Hepatocyte (in vitro differentiated cells): ENCODE measurements around the gene ERC2. TPM values are rescaled to one million over a fixed set of nuclear protein-coding genes. Genes with fewer than 3 reads are reported as not detected.
"Not testable (repeated sequence)": the region's sequence is repeated elsewhere in the genome, so short reads cannot be mapped to it uniquely, and the experiment has no call there.

Experiments used
- DNase-seq: peaks from one replicate; pipeline ENCODE4 v3.0.0-alpha.2; 2016; ENCODE audit warnings: low spot score
- H2AFZ ChIP-seq: fragments of 200-600 bp; sonication (generic); 2 replicates; pipeline ENCODE4 v1.6.0; 2016; ENCODE audit warnings: antibody characterized with exemption, mild to moderate bottlenecking
- H3K27ac ChIP-seq: fragments of 200-600 bp; sonication (generic); 2 replicates; pipeline ENCODE4 v1.5.1; 2016; ENCODE audit warnings: mild to moderate bottlenecking
- H3K27me3 ChIP-seq: fragments of 200-600 bp; sonication (generic); 2 replicates; pipeline ENCODE4 v1.6.1; 2016
- H3K36me3 ChIP-seq: fragments of 200-600 bp; sonication (generic); replicated peaks from 2 replicates; pipeline ENCODE4 v1.5.1; 2016; ENCODE audit warnings: low read depth; ENCODE audit not compliant: insufficient read depth
- H3K4me1 ChIP-seq: fragments of 200-600 bp; sonication (generic); 2 replicates; pipeline ENCODE4 v1.5.1; 2016; ENCODE audit warnings: mild to moderate bottlenecking, moderate library complexity; ENCODE audit not compliant: insufficient read depth
- H3K4me2 ChIP-seq: fragments of 200-600 bp; sonication (generic); 2 replicates; pipeline ENCODE4 v1.6.0; 2016
- H3K4me3 ChIP-seq: fragments of 200-600 bp; sonication (generic); 2 replicates; pipeline ENCODE4 v1.5.1; 2016; ENCODE audit warnings: mild to moderate bottlenecking
- H3K79me2 ChIP-seq: fragments of 200-600 bp; sonication (generic); 2 replicates; pipeline ENCODE4 v1.6.0; 2017; ENCODE audit warnings: mild to moderate bottlenecking
- H3K9me2 ChIP-seq: fragments of 200-600 bp; sonication (generic); replicated peaks from 2 replicates; pipeline ENCODE4 v1.6.0; 2017; ENCODE audit warnings: mild to moderate bottlenecking; ENCODE audit not compliant: insufficient read depth
- H3K9me3 ChIP-seq: fragments of 200-600 bp; sonication (generic); 2 replicates; pipeline ENCODE4 v1.5.1; 2016; ENCODE audit warnings: low read depth, mild to moderate bottlenecking
- H4K20me1 ChIP-seq: fragments of 200-600 bp; sonication (generic); 2 replicates; pipeline ENCODE4 v1.6.0; 2016; ENCODE audit warnings: mild to moderate bottlenecking; ENCODE audit not compliant: insufficient read depth, poor library complexity, severe bottlenecking
- CTCF ChIP-seq: fragments of 200-600 bp; sonication (generic); IDR thresholded peaks from 2 replicates; pipeline ENCODE4 v1.5.1; 2016; ENCODE audit warnings: antibody characterized with exemption, mild to moderate bottlenecking; ENCODE audit not compliant: poor library complexity
- EZH2 ChIP-seq: fragments of 200-600 bp; sonication (generic); IDR thresholded peaks from 2 replicates; pipeline ENCODE4 v1.6.1; 2016; ENCODE audit warnings: antibody characterized with exemption, mild to moderate bottlenecking, borderline replicate concordance
- EZH2phosphoT487 ChIP-seq: fragments of 200-600 bp; sonication (generic); IDR thresholded peaks from one replicate; pipeline ENCODE4 v1.6.1; 2018; ENCODE audit warnings: antibody characterized with exemption, mild to moderate bottlenecking, low read depth, moderate library complexity; ENCODE audit not compliant: unreplicated experiment, severe bottlenecking
- WGBS: methylation state at CpG from one replicate; pipeline ENCODE4 v1.1.6; 2016; ENCODE audit warnings: low lambda C conversion rate; ENCODE audit errors: missing lambda C conversion rate; 5-methylcytosine and 5-hydroxymethylcytosine counted together
- polyA plus RNA-seq: library from polyadenylated mRNA; unstranded; fragments of >200 nt; fragmentation: Nextera tagmentation; extraction: Ambion mirVana; gene quantifications from 2 replicates; pipeline ENCODE4 v1.2.1, GENCODE V29; 2016
- total RNA-seq: library from RNA; depleted of rRNA; stranded (reverse); fragments of >200 nt; gene quantifications from 2 replicates; pipeline ENCODE4 v1.2.3, GENCODE V29; 2014

Gene ERC2
- total and polyA plus RNA-seq, 2 experiments from 2014 or later, result 1.2 to 5.3 TPM

- H3K27me3 ChIP-seq, result no peaks in the 10 kb centered on the region
- H3K9me2 ChIP-seq, result no peaks in the 10 kb centered on the region
- H3K79me2 ChIP-seq, result no peaks in the 10 kb centered on the region
- H2AFZ ChIP-seq, result no peak overlapping the region
- no peak overlapping the region for H3K4me2 ChIP-seq
- 59% methylated on average over 2 of the region's 2 CpGs for WGBS
- no peaks in the 10 kb centered on the region for H3K36me3 ChIP-seq
- TF ChIP-seq CTCF (no peak), EZH2 (no peak), EZH2phosphoT487 (no peak)
- DNase-seq, result no peak
- H3K9me3 ChIP-seq, result no peaks in the 10 kb centered on the region
- H3K4me3 ChIP-seq, result no peak overlapping the region
- H3K27ac ChIP-seq, result peak overlapping the region; percentile 44
- H4K20me1 ChIP-seq, result no peaks in the 10 kb centered on the region
- peaks cover 13% of the 10 kb centered on the region for H3K4me1 ChIP-seq
These were observed 613.0 kb downstream of the ERC2 start for GRCh38 chr3:55855311-55855710.

GRCh38 chr3:55854494-55854893, 613.8 kb downstream of the ERC2 start:
- Histone ChIP-seq H3K4me1 (peaks cover 11% of the 10 kb centered on the region), H3K27ac (peak overlapping the region; percentile 79), H2AFZ (no peak overlapping the region), H3K27me3 (no peaks in the 10 kb centered on the region), H3K4me2 (peak overlapping the region; percentile 44), H3K9me2 (no peaks in the 10 kb centered on the region), H3K36me3 (no peaks in the 10 kb centered on the region), H3K4me3 (no peak overlapping the region), H3K79me2 (no peaks in the 10 kb centered on the region), H3K9me3 (no peaks in the 10 kb centered on the region), H4K20me1 (no peaks in the 10 kb centered on the region)
- WGBS, result 59% methylated on average over 5 of the region's 5 CpGs
- no peak for TF ChIP-seq EZH2
- no peak for TF ChIP-seq EZH2phosphoT487
- TF ChIP-seq CTCF, result no peak
- peak; percentile 21 for DNase-seq

GRCh38 chr3:55852326-55852725, 615.9 kb downstream of the ERC2 start:
- no peak overlapping the region for H3K4me3 ChIP-seq
- DNase-seq, result no peak
- no peaks in the 10 kb centered on the region for H3K79me2 ChIP-seq
- WGBS, result 94% methylated on average over 2 of the region's 2 CpGs
- H3K27ac ChIP-seq, result no peak overlapping the region
- H3K36me3 ChIP-seq, result no peaks in the 10 kb centered on the region
- H3K9me3 ChIP-seq, result no peaks in the 10 kb centered on the region
- H3K9me2 ChIP-seq, result no peaks in the 10 kb centered on the region
- no peaks in the 10 kb centered on the region for H4K20me1 ChIP-seq
- no peaks in the 10 kb centered on the region for H3K4me1 ChIP-seq
- H2AFZ ChIP-seq, result no peak overlapping the region
- TF ChIP-seq EZH2phosphoT487 (no peak), CTCF (no peak), EZH2 (no peak)
- no peak overlapping the region for H3K4me2 ChIP-seq
- H3K27me3 ChIP-seq, result no peaks in the 10 kb centered on the region

GRCh38 chr3:55842204-55842603, 626.1 kb downstream of the ERC2 start:
- H2AFZ ChIP-seq, result no peak overlapping the region
- H3K79me2 ChIP-seq, result no peaks in the 10 kb centered on the region
- DNase-seq, result no peak
- no peak overlapping the region for H3K4me3 ChIP-seq
- no peaks in the 10 kb centered on the region for H3K36me3 ChIP-seq
- no peaks in the 10 kb centered on the region for H4K20me1 ChIP-seq
- 63% methylated on average over 3 of the region's 3 CpGs for WGBS
- no peak overlapping the region for H3K27ac ChIP-seq
- no peaks in the 10 kb centered on the region for H3K27me3 ChIP-seq
- TF ChIP-seq EZH2phosphoT487 (no peak), EZH2 (no peak), CTCF (no peak)
- no peaks in the 10 kb centered on the region for H3K9me2 ChIP-seq
- H3K4me1 ChIP-seq, result no peaks in the 10 kb centered on the region
- no peak overlapping the region for H3K4me2 ChIP-seq
- H3K9me3 ChIP-seq, result no peaks in the 10 kb centered on the region

GRCh38 chr3:55831876-55832275, 636.4 kb downstream of the ERC2 start:
- H3K4me1 ChIP-seq, H3K27ac ChIP-seq, H3K79me2 ChIP-seq, H3K9me2 ChIP-seq, H2AFZ ChIP-seq, H3K9me3 ChIP-seq, H4K20me1 ChIP-seq, H3K4me2 ChIP-seq, H3K36me3 ChIP-seq, H3K4me3 ChIP-seq, H3K27me3 ChIP-seq, DNase-seq: not testable (repeated sequence)
- 64% methylated on average over 12 of the region's 13 CpGs for whole genome bisulfite sequencing
